22Rv1 (cell line): ENCODE measurements around the gene SNX33.

Source experiments
- ZFX ChIP-seq: fragments of 450-650 bp; IDR thresholded peaks from 2 replicates; pipeline ENCODE4 v1.6.1; 2017; ENCODE audit warnings: antibody characterized with exemption, borderline replicate concordance
- TF ChIP-seq, protein P1 (sequence below): fragments of 450-650 bp; IDR thresholded peaks from 2 replicates; pipeline ENCODE4 v1.5.1; 2017; ENCODE audit warnings: mild to moderate bottlenecking

DNA sequence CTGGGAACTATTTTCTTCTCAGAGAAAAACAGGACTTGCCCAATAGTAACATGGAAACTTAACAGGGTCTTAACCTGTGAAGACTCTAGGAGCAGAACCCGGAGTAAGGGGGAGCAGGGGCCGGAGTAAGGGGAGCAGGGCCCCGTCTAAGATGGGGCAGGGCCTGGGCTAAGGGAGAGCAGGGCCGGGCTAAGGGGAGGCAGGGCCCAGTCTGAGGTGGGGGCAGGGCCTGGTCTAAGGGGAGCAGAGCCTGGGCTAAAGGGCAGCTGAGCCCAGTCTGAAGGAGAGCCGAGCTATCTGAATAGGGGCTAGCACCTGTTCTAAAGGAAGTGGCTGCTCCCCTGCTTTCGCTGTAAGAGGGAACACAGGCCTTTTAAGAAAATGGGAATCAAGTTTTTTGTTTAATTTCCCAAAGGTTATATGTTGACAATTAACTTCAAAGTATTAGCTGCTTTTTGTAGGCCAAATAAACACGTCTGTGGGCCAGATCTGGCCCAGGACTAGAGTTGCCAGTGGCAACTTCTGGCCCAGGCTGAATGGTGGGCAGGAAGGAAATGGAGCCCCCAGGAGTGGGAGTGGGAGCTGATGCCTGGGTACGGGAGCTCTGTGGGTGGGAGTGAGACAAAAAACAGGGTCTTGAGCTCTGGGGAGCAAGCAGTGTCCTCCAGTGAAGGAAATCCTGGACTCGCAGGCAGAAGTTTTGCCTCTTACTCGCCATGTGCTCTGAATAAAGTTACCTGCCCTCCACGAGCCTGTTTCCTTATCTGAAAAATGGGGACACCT is 32.5 kb downstream of the SNX33 start:
- TF ChIP-seq, protein P1, sequence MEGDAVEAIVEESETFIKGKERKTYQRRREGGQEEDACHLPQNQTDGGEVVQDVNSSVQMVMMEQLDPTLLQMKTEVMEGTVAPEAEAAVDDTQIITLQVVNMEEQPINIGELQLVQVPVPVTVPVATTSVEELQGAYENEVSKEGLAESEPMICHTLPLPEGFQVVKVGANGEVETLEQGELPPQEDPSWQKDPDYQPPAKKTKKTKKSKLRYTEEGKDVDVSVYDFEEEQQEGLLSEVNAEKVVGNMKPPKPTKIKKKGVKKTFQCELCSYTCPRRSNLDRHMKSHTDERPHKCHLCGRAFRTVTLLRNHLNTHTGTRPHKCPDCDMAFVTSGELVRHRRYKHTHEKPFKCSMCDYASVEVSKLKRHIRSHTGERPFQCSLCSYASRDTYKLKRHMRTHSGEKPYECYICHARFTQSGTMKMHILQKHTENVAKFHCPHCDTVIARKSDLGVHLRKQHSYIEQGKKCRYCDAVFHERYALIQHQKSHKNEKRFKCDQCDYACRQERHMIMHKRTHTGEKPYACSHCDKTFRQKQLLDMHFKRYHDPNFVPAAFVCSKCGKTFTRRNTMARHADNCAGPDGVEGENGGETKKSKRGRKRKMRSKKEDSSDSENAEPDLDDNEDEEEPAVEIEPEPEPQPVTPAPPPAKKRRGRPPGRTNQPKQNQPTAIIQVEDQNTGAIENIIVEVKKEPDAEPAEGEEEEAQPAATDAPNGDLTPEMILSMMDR = no peak
- no peak for TF ChIP-seq ZFX
